Ovary (tissue), 3 donors: ENCODE data around the gene ZNF334.

Experiments
- CTCF ChIP-seq, 3 donors: fragments of 450-650 bp in 2 of 3; fragments of 200-600 bp in 1 of 3; IDR thresholded peaks; one replicate each; pipeline versions ENCODE4 v1.5.1 to v1.8.0; 2016 to 2022; ENCODE audit warnings: antibody characterized with exemption in 3 of 3, mild to moderate bottlenecking in 1 of 3
- EP300 ChIP-seq: sonication (generic); formaldehyde crosslinking; IDR thresholded peaks from one replicate; pipeline ENCODE4 v1.6.1; 2017; ENCODE audit warnings: antibody characterized with exemption
- donor health status: DM: no; HTN: no; CAD: no.

GRCh38 chr20:46549188-46549972, 36.0 kb upstream of the ZNF334 start:
- TF ChIP-seq CTCF (IDR thresholded peaks at IDR 0.05): no peak
- TF ChIP-seq EP300: no peak
